K562 (cell line): ENCODE measurements around the gene RABL6. TPM values are rescaled to one million over a fixed set of nuclear protein-coding genes. Genes with fewer than 3 reads are reported as not detected.
A peak's percentile ranks its signal among the peaks of the same experiment; 100 is the strongest.

Experiments used
- BCOR ChIP-seq: fragments of 450-650 bp; IDR thresholded peaks from 2 replicates; pipeline ENCODE4 v1.6.1; 2016
- CBFA2T2 ChIP-seq: fragments of 450-650 bp; conservative IDR thresholded peaks from 2 replicates; pipeline ENCODE4 v1.6.1; 2017; ENCODE audit warnings: mild to moderate bottlenecking
- CBX8 ChIP-seq: fragments of 200-600 bp; sonication (generic); IDR thresholded peaks from 2 replicates; pipeline ENCODE4 v1.6.1; 2012; ENCODE audit warnings: borderline replicate concordance, mixed run types, low read depth, mild to moderate bottlenecking, moderate library complexity, mixed read lengths, low read length, control low read depth, inconsistent platforms; ENCODE audit not compliant: poor library complexity, severe bottlenecking; ENCODE audit errors: extremely low read depth
- DACH1 ChIP-seq: fragments of 450-650 bp; IDR thresholded peaks from 2 replicates; pipeline ENCODE4 v1.6.1; 2018; ENCODE audit not compliant: partially characterized antibody
- ELF2 ChIP-seq: fragments of 250-450 bp; sonication (Bioruptor Pico); IDR thresholded peaks from 2 replicates; pipeline ENCODE4 v1.5.0; 2021; ENCODE audit warnings: mild to moderate bottlenecking
- FOXP1 ChIP-seq: sonication (generic); formaldehyde crosslinking; IDR thresholded peaks from 2 replicates; pipeline ENCODE4 v1.8.0; 2022; ENCODE audit warnings: mild to moderate bottlenecking, missing genetic modification reagents
- HIVEP1 ChIP-seq: fragments of 250-450 bp; sonication (Bioruptor Pico); IDR thresholded peaks from 2 replicates; pipeline ENCODE4 v1.4.0; 2020; ENCODE audit warnings: mild to moderate bottlenecking
- HMGN3 ChIP-seq: IDR thresholded peaks from 2 replicates; pipeline ENCODE4 v1.6.1; 2011; ENCODE audit warnings: borderline replicate concordance, low read depth, mild to moderate bottlenecking, mixed read lengths, low read length; ENCODE audit not compliant: insufficient read length; ENCODE audit errors: extremely low read depth
- HNRNPLL ChIP-seq: fragments of 200-400 bp; formaldehyde crosslinking; IDR thresholded peaks from 2 replicates; pipeline ENCODE4 v1.6.1; 2017; ENCODE audit warnings: low read length, low read depth, mild to moderate bottlenecking; ENCODE audit not compliant: poor library complexity, severe bottlenecking
- JUN ChIP-seq, 2 experiments: sonication (generic) in 1 of 2; formaldehyde crosslinking in 1 of 2; IDR thresholded peaks; 2 replicates each; pipeline versions ENCODE4 v1.6.1 to v1.8.0; 2012 to 2022; ENCODE audit warnings: borderline replicate concordance in 2 of 2, mild to moderate bottlenecking in 2 of 2, improper control_type of control experiment in 1 of 2, low read depth in 1 of 2, low read length in 1 of 2, missing genetic modification reagents in 1 of 2
- L3MBTL2 ChIP-seq: fragments of 450-650 bp; IDR thresholded peaks from 2 replicates; pipeline ENCODE4 v1.6.1; 2016; ENCODE audit warnings: mild to moderate bottlenecking, moderate library complexity
- MCM5 ChIP-seq: fragments of 450-650 bp; IDR thresholded peaks from 2 replicates; pipeline ENCODE4 v1.6.1; 2016; ENCODE audit warnings: low read depth
- MED1 ChIP-seq: sonication (generic); formaldehyde crosslinking; IDR thresholded peaks from 2 replicates; pipeline ENCODE4 v1.8.1; 2023; ENCODE audit warnings: missing genetic modification reagents, borderline replicate concordance
- MTA3 ChIP-seq: fragments of 450-650 bp; formaldehyde crosslinking; IDR thresholded peaks from 2 replicates; pipeline ENCODE4 v1.6.1; 2017; ENCODE audit warnings: mild to moderate bottlenecking, borderline replicate concordance
- NKRF ChIP-seq: fragments of 450-650 bp; IDR thresholded peaks from 2 replicates; pipeline ENCODE4 v1.6.1; 2016; ENCODE audit warnings: borderline replicate concordance
- PRPF4 ChIP-seq: fragments of 200-400 bp; formaldehyde crosslinking; IDR thresholded peaks from one replicate; pipeline ENCODE4 v1.6.1; 2017; ENCODE audit warnings: low read length, low read depth, mild to moderate bottlenecking; ENCODE audit not compliant: insufficient read depth, poor library complexity, severe bottlenecking
- PTRF ChIP-seq: fragments of 450-650 bp; IDR thresholded peaks from 2 replicates; pipeline ENCODE4 v1.6.1; 2016; ENCODE audit warnings: mild to moderate bottlenecking, missing genetic modification characterization, missing compliant biosample characterization
- SIN3A ChIP-seq, 2 experiments: fragments of 150-350 bp in 1 of 2; IDR thresholded peaks; 2 replicates each; pipeline ENCODE4 v1.6.1; 2011 to 2016; ENCODE audit warnings: borderline replicate concordance in 2 of 2, low read depth in 2 of 2, low read length in 2 of 2, mild to moderate bottlenecking in 2 of 2, moderate library complexity in 2 of 2; ENCODE audit not compliant: control insufficient read depth in 1 of 2
- SIN3B ChIP-seq: fragments of 450-650 bp; IDR thresholded peaks from 2 replicates; pipeline ENCODE4 v1.6.1; 2017; ENCODE audit warnings: low read depth, mild to moderate bottlenecking, moderate library complexity
- SIRT6 ChIP-seq: IDR thresholded peaks from one replicate; pipeline ENCODE4 v1.6.1; 2012; ENCODE audit warnings: low read depth, mild to moderate bottlenecking, control low read depth, inconsistent platforms, low read length, moderate library complexity
- SMAD4 ChIP-seq: fragments of 250-450 bp; sonication (Bioruptor Pico); conservative IDR thresholded peaks from 2 replicates; pipeline ENCODE4 v1.8.0; 2021; ENCODE audit warnings: inconsistent platforms, mild to moderate bottlenecking, moderate library complexity
- SREBF1 ChIP-seq: fragments of 150-350 bp; IDR thresholded peaks from 2 replicates; pipeline ENCODE4 v1.6.1; 2014; ENCODE audit warnings: antibody characterized with exemption, low read depth, low read length, borderline replicate concordance
- SRF ChIP-seq, 2 experiments: fragments of 250-450, 450-650 bp in 1 of 2; sonication (Bioruptor Pico) in 1 of 2; sonication (generic) in 1 of 2; formaldehyde crosslinking; IDR thresholded peaks; 2 replicates each; pipeline versions ENCODE4 v1.5.0 to v1.5.1; 2020 to 2022; ENCODE audit warnings: mild to moderate bottlenecking in 1 of 2, missing genetic modification reagents in 1 of 2
- TCF3 ChIP-seq: sonication (generic); formaldehyde crosslinking; IDR thresholded peaks from 2 replicates; pipeline ENCODE4 v1.4.0; 2020; ENCODE audit warnings: mild to moderate bottlenecking, missing genetic modification reagents
- ZNF165 ChIP-seq: fragments of 250-450 bp; sonication (Bioruptor Pico); IDR thresholded peaks from 2 replicates; pipeline ENCODE4 v1.4.0; 2020; ENCODE audit warnings: borderline replicate concordance
- ZNF253 ChIP-seq: fragments of 250-450 bp; sonication (Bioruptor Pico); conservative IDR thresholded peaks from 2 replicates; pipeline ENCODE4 v1.6.1; 2021; ENCODE audit warnings: mild to moderate bottlenecking
- ZNF282 ChIP-seq: sonication (generic); formaldehyde crosslinking; IDR thresholded peaks from 2 replicates; pipeline ENCODE4 v1.8.1; 2023; ENCODE audit warnings: missing genetic modification reagents
- polyA plus RNA-seq, 8 experiments: library from polyadenylated mRNA; depleted of rRNA in 4 of 8; stranded (reverse) in 5 of 8; unstranded in 3 of 8; fragments of >200 nt; fragmentation: Nextera tagmentation in 2 of 8; fragmentation: Illumina TruSeq in 1 of 8; extraction: Ambion mirVana in 2 of 8; extraction: Trizol in 1 of 8; gene quantifications; 2 replicates each; pipeline versions ENCODE4 v1.2.1 to v1.2.3, GENCODE V29; 2011 to 2014; ENCODE audit warnings: inconsistent platforms in 1 of 8, missing spikeins in 1 of 8
- total RNA-seq, 7 experiments: library from RNA; depleted of rRNA in 6 of 7; stranded (reverse); fragments of >200 nt in 6 of 7; fragmentation: Illumina TruSeq in 2 of 7; extraction: Trizol in 2 of 7; gene quantifications; 2 replicates each; pipeline versions ENCODE4 v1.2.1 to v1.2.3, GENCODE V29; 2011 to 2021; ENCODE audit warnings: low replicate concordance in 1 of 7

Gene RABL6
- total and polyA plus RNA-seq, 9 of the 15 experiments (the other 6 are each of a cell fraction or from before 2014, with no cell fraction given) = 5.6 to 181 (median 84.5) TPM

- no peak for TF ChIP-seq CBX8
- no peak for TF ChIP-seq DACH1
- no peak for TF ChIP-seq CBFA2T2
- 0 out of 2 replicates have a peak, but pooled peaks have one; percentile 16 for TF ChIP-seq ELF2 (CRISPR knock-in tag)
- TF ChIP-seq JUN (IDR thresholded peaks at IDR 0.05; ENCODE audit: borderline replicate concordance, low read depth, low read length) = peak; percentile 9; the same call in 1 of the 2 replicates
- 0 out of 2 replicates have a peak, but pooled peaks have one; percentile 12 for TF ChIP-seq JUN (CRISPR knock-in tag; IDR thresholded peaks at IDR 0.05; ENCODE audit: borderline replicate concordance)
- peak; percentile 27 for TF ChIP-seq HMGN3
- peak; percentile 13 to 40; a peak in 1 of 4 replicates for TF ChIP-seq SRF (CRISPR knock-in tag; IDR thresholded peaks at IDR 0.05)
- 0 out of 2 replicates have a peak, but pooled peaks have one; percentile 43 for TF ChIP-seq HIVEP1 (CRISPR knock-in tag)
- TF ChIP-seq SIRT6 = no peak
- TF ChIP-seq SMAD4 (CRISPR knock-in tag) = peak; percentile 56; the same call in 1 of the 2 replicates
- TF ChIP-seq FOXP1 (CRISPR knock-in tag) = no peak
- peak; percentile 48 for TF ChIP-seq BCOR
- peak; percentile 29; the same call in 1 of the 2 replicates for TF ChIP-seq SIN3B
- TF ChIP-seq PTRF = no peak
- peak; percentile 55 for TF ChIP-seq HNRNPLL
- peak; percentile 13 to 15; a peak in 2 of 4 replicates for TF ChIP-seq SIN3A (IDR thresholded peaks at IDR 0.05; ENCODE audit: borderline replicate concordance in 2 of 2, control insufficient read depth in 1 of 2, low read depth in 2 of 2, low read length in 2 of 2)
- TF ChIP-seq ZNF165 (CRISPR knock-in tag) = peak; percentile 70; the same call in 1 of the 2 replicates
- no peak for TF ChIP-seq SREBF1
- no peak for TF ChIP-seq MCM5
- TF ChIP-seq MED1 (CRISPR knock-in tag) = no peak
- no peak for TF ChIP-seq ZNF253 (CRISPR knock-in tag)
- TF ChIP-seq ZNF282 (CRISPR knock-in tag) = 0 out of 2 replicates have a peak, but pooled peaks have one; percentile 38
- peak; percentile 76; the same call in 1 of the 2 replicates for TF ChIP-seq MTA3
- 0 out of 2 replicates have a peak, but pooled peaks have one; percentile 5 for TF ChIP-seq TCF3 (CRISPR knock-in tag)
- TF ChIP-seq NKRF = peak; percentile 82
- peak; percentile 61 for TF ChIP-seq L3MBTL2
- TF ChIP-seq PRPF4 = no peak
These were observed 40.2 kb downstream of the RABL6 start (continued) for GRCh38 chr9:136847826-136848392.
